GM19099 (cell line): ENCODE results near the gene CCDC187.

ENCODE experiments used
- POLR2A ChIP-seq: IDR thresholded peaks from 3 replicates; pipeline ENCODE4 v1.6.1; 2011; ENCODE audit warnings: low read depth; ENCODE audit not compliant: insufficient read length; ENCODE audit errors: extremely low read depth

CCDC187 gene

GRCh38 chr9:136201174-136201573 is 102.7 kb downstream of the CCDC187 start:
- no peak for TF ChIP-seq POLR2A

- no peak for TF ChIP-seq POLR2A
These were observed 103.5 kb downstream of the CCDC187 start for GRCh38 chr9:136200424-136200823.
